HEK293T (cell line): ENCODE results near the gene LRRC56.

Experiments used
- CTCF ChIA-PET: fragments of 350-600 bp; formaldehyde crosslinking; extraction: SDS; loops from one replicate; lab custom pipeline; 2021; ENCODE audit warnings: antibody characterized with exemption, inconsistent platforms; lab: Yijun Ruan, JAX
- POLR2A ChIA-PET: fragments of 350-600 bp; formaldehyde crosslinking; extraction: SDS; loops from one replicate; lab custom pipeline; 2020; ENCODE audit warnings: antibody characterized with exemption, inconsistent platforms; lab: Yijun Ruan, JAX
- DNase-seq: peaks from one replicate; pipeline ENCODE4 v3.0.0; 2012; ENCODE audit warnings: mixed read lengths; ENCODE audit errors: extremely low spot score
- ARNT ChIP-seq: fragments of 450-650 bp; IDR thresholded peaks from 2 replicates; pipeline ENCODE4 v1.6.1; 2017; ENCODE audit warnings: mild to moderate bottlenecking
- BHLHE40 ChIP-seq: fragments of 450-650 bp; IDR thresholded peaks from 2 replicates; pipeline ENCODE4 v1.6.1; 2016; ENCODE audit warnings: mild to moderate bottlenecking, moderate library complexity, borderline replicate concordance
- CTBP1 ChIP-seq: fragments of 450-650 bp; IDR thresholded peaks from 2 replicates; pipeline ENCODE4 v1.6.1; 2016; ENCODE audit warnings: borderline replicate concordance
- ELF4 ChIP-seq: fragments of 450-650 bp; IDR thresholded peaks from 2 replicates; pipeline ENCODE4 v1.6.1; 2017; ENCODE audit warnings: antibody characterized with exemption
- FOXA1 ChIP-seq: fragments of 450-650 bp; IDR thresholded peaks from 2 replicates; pipeline ENCODE4 v1.6.1; 2016; ENCODE audit warnings: mild to moderate bottlenecking
- FOXK2 ChIP-seq: fragments of 450-650 bp; IDR thresholded peaks from 2 replicates; pipeline ENCODE4 v1.6.1; 2016; ENCODE audit warnings: mild to moderate bottlenecking
- FOXM1 ChIP-seq: fragments of 450-650 bp; IDR thresholded peaks from 2 replicates; pipeline ENCODE4 v1.6.1; 2017; ENCODE audit warnings: mild to moderate bottlenecking, borderline replicate concordance
- HDGF ChIP-seq: fragments of 450-650 bp; IDR thresholded peaks from 2 replicates; pipeline ENCODE4 v1.6.1; 2017; ENCODE audit warnings: antibody characterized with exemption, borderline replicate concordance
- L3MBTL2 ChIP-seq: fragments of 450-650 bp; conservative IDR thresholded peaks from 2 replicates; pipeline ENCODE4 v1.6.1; 2016; ENCODE audit warnings: mild to moderate bottlenecking
- LEF1 ChIP-seq: fragments of 450-650 bp; IDR thresholded peaks from 2 replicates; pipeline ENCODE4 v1.6.1; 2017; ENCODE audit warnings: mild to moderate bottlenecking, borderline replicate concordance
- NFRKB ChIP-seq: fragments of 450-650 bp; IDR thresholded peaks from 2 replicates; pipeline ENCODE4 v1.6.1; 2016; ENCODE audit warnings: mild to moderate bottlenecking, moderate library complexity
- SP1 ChIP-seq: fragments of 450-650 bp; IDR thresholded peaks from 2 replicates; pipeline ENCODE4 v1.6.1; 2017
- SUZ12 ChIP-seq: fragments of 450-650 bp; IDR thresholded peaks from 2 replicates; pipeline ENCODE4 v1.6.1; 2016; ENCODE audit warnings: mild to moderate bottlenecking
- TARDBP ChIP-seq: fragments of 450-650 bp; IDR thresholded peaks from 2 replicates; pipeline ENCODE4 v1.6.1; 2016
- ZNF384 ChIP-seq: fragments of 450-650 bp; IDR thresholded peaks from 2 replicates; pipeline ENCODE4 v1.6.1; 2016
- TF ChIP-seq, protein P1 (sequence below): fragments of 450-650 bp; IDR thresholded peaks from 2 replicates; pipeline ENCODE4 v1.6.1; 2016

Gene LRRC56

DNA sequence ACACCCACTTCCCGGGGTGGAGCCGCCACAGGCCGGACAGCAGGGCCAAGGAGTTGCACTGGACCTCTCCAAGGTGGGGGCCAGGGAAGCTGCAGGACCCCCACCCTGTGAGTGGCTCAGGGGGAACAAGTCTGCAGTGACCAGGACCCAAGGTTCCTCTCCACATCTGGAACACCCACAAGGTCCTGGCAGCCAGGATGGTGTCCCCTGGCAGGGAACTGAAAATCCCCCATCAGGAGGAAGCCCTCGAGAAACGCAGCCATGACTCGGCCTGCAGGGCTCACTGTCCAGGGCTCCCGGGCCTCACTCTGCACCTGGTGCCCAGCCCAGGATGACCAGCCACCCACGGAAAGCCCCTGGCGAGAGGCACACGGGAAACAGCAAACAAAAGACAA lies 41.8 kb upstream of the LRRC56 start:
- POLR2A ChIA-PET, result interaction anchor here (2.9 kb wide), 1 partner anchor 10 kb away, joined by 12 read pairs; no protein-coding TSS in a partner anchor
- TF ChIP-seq FOXA1 (no peak), SUZ12 (no peak), FOXK2 (no peak), FOXM1 (no peak), L3MBTL2 (no peak), SP1 (no peak), TARDBP (no peak), CTBP1 (no peak), BHLHE40 (no peak), ELF4 (no peak), ZNF384 (no peak), ARNT (no peak)
- TF ChIP-seq, protein P1, sequence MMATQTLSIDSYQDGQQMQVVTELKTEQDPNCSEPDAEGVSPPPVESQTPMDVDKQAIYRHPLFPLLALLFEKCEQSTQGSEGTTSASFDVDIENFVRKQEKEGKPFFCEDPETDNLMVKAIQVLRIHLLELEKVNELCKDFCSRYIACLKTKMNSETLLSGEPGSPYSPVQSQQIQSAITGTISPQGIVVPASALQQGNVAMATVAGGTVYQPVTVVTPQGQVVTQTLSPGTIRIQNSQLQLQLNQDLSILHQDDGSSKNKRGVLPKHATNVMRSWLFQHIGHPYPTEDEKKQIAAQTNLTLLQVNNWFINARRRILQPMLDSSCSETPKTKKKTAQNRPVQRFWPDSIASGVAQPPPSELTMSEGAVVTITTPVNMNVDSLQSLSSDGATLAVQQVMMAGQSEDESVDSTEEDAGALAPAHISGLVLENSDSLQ, result no peak
- CTCF ChIA-PET, result interaction anchor here (0.7 kb wide), 1 partner anchor 228 kb away, joined by 3 read pairs; no protein-coding TSS in a partner anchor
- DNase-seq, result no peak

DNA sequence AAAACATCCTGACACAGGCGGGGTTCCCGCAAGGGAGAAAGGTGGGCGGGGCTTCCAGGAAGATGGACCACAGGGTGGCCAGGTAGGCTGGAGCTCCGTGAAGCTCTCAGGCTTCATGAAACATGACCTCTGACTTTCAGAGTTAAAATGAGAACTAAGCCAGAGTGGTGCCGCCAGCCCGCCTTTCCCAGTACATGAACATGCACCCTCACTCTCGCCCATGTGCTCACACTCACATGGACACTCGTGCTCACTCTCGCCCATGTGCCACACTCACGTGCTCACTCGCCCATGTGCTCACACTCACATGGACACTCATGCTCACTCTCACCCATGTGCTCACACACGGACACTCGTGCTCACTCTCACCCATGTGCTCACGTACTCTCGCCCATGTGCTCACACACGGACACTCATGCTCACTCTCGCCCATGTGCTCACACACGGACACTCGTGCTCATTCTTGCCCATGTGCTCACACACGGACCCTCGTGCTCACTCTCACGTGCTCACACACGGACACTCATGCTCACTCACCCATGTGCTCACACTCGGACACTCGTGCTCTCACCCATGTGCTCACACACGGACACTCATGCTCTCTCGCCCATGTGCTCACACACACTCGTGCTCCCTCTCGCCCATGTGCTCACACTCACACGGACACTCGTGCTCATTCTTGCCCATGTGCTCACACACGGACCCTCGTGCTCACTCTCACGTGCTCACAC lies 40.3 kb upstream of the LRRC56 start:
- ChIA-PET POLR2A (interaction anchor here (1.0 kb wide), 1 partner anchor 9 kb away, joined by 4 read pairs; the partner anchor contains the start of gene RNH1), CTCF (no interaction called here)
- TF ChIP-seq CTBP1, result no peak
- TF ChIP-seq TARDBP, result peak; percentile 62; the same call in 1 of the 2 replicates
- DNase-seq, result no peak

DNA sequence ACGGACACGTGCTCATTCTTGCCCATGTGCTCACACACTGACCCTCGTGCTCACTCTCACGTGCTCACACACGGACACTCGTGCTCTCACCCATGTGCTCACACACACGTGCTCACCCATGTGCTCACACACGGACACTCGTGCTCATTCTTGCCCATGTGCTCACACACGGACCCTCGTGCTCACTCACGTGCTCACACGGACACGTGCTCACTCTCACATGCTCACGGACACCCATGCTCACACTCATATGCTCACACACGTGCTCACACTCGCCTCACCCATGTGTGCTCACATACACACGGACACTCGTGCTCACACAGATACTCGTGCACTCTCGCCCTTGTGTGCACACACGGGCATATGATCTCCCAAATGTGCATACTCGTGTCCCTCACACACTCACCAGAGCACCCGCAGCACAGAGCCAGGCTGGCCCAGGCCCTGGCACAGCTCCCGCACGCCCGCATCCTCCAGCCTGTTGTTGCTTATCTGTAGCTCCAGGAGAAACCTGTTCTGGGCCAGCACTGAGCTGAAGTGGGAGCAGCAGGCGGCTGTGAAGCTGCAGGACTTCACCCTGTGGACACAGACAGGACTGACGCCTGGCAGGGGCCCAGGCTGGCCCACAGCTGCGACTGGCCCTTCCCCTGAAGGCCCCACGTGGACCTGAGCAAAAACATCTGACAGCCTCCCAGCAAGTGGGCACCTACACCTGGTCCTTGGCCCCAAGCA lies 39.6 kb upstream of the LRRC56 start:
- CTCF ChIA-PET, result no interaction called here
- DNase-seq, result no peak
- POLR2A ChIA-PET, result interaction anchor here (1.2 to 1.9 kb wide), 2 partner anchors 9 to 78 kb away, joined by 4 to 13 read pairs; partner anchors contain the start of gene RNH1
- TF ChIP-seq TARDBP (no peak), ELF4 (no peak), ARNT (no peak), NFRKB (no peak), L3MBTL2 (no peak), FOXK2 (no peak), BHLHE40 (no peak), LEF1 (no peak), SUZ12 (no peak), SP1 (no peak), CTBP1 (no peak), FOXA1 (no peak), ZNF384 (no peak)
- TF ChIP-seq, protein P1, result no peak

DNA sequence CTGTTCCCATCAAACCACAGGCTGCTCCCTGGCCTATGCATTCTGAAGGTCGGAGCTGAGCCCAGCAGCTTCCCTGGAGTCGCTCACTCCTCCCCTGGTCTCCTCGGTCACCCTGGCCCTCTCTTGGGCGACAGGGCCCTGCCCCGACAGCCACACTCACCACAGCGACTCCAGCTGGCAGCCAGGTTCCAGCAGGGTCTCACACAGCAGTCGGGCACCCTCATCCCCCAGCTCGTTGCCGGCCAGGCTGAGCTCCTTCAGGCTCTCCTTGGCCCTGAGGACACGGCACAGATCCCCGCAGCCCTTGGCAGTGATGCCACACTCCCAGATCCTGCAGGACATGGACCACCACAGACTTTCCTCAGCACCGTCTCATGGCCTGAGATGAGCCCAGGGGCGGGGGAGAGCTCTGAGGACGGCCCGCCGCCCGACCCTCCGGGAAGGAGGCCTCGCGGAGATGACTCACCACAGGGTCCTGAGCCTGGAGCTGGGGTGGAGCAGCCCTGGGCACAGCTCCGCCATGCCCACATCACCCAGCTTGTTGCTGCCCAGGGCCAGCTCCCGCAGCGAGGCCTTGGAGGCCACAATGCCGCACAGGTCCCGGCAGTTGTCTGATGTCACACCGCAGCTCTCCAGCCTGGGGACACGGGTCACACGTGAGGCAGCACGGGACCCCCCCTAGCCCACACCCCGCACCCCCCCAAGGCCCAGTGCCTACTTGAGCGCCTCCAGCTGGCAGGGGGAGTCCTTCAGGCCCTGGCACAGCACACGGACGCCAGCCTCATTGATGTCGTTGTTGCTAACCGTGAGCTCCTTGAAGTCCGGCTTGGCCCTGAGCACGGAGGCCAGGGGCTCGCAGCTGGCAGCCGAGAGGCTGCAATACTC lies 38.8 kb upstream of the LRRC56 start:
- TF ChIP-seq ARNT (no peak), SUZ12 (no peak), ZNF384 (no peak), FOXM1 (no peak), L3MBTL2 (no peak), BHLHE40 (no peak), NFRKB (no peak), TARDBP (no peak), HDGF (no peak), SP1 (no peak), FOXK2 (no peak), FOXA1 (no peak), LEF1 (no peak), ELF4 (no peak), CTBP1 (no peak)
- TF ChIP-seq, protein P1, result no peak
- ChIA-PET CTCF (no interaction called here), POLR2A (interaction anchor here (1.2 to 1.9 kb wide), 2 partner anchors 9 to 77 kb away, joined by 4 to 13 read pairs; partner anchors contain the start of gene RNH1)
- no peak for DNase-seq
